ENCODE data around the gene DGCR8. TPM values are rescaled to one million over a fixed set of nuclear protein-coding genes. Genes with fewer than 3 reads are reported as not detected.
A peak's percentile ranks its signal among the peaks of the same experiment; 100 is the strongest.

Gene DGCR8
- polyA plus RNA-seq, 2 of the 4 experiments (the other 2 are of a cell fraction), result 18.1 to 21.3 TPM

GRCh38 chr22:20076627-20077172 is 3.3 kb upstream of the DGCR8 start:
- ATAC-seq (no peak), FAIRE-seq (no peak), DNase-seq (ENCODE audit: low read depth in 1 of 2, low spot score in 1 of 2) (no peak)
- Histone ChIP-seq H3K27ac (no peak overlapping the region), H3K9me3 (no peaks in the 10 kb centered on the region), H3K4me3 (no peak overlapping the region), H3K4me2 (no peak overlapping the region), H3K4me1 (peaks cover 5% of the 10 kb centered on the region; the same call in 2 of the 3 replicates)
- ChIA-PET POLR2A (no interaction called here), CTCF (no interaction called here)
- WGBS (ENCODE audit: missing lambda C conversion rate), result 75% methylated on average over 6 of the region's 6 CpGs
- TF ChIP-seq HES2 (IDR thresholded peaks at IDR 0.05) (no peak), MAZ (IDR thresholded peaks at IDR 0.05; ENCODE audit: borderline replicate concordance, low read depth, low read length) (no peak), MYC (IDR thresholded peaks at IDR 0.05; ENCODE audit: borderline replicate concordance, low read length) (no peak), HMGXB4 (CRISPR knock-in tag; IDR thresholded peaks at IDR 0.05; ENCODE audit: borderline replicate concordance) (no peak), PBX3 (IDR thresholded peaks at IDR 0.05) (no peak), FOSL2 (IDR thresholded peaks at IDR 0.05) (no peak), FOSL2 (CRISPR knock-in tag; IDR thresholded peaks at IDR 0.05) (no peak), CEBPB (IDR thresholded peaks at IDR 0.05) (no peak), MAFK (IDR thresholded peaks at IDR 0.05; ENCODE audit: partially characterized antibody) (no peak), NFE2L2 (conservative IDR thresholded peaks at IDR 0.05; ENCODE audit: low read length) (no peak), RCOR1 (IDR thresholded peaks at IDR 0.05; ENCODE audit: low read depth, low read length) (no peak), HEYL (CRISPR knock-in tag; IDR thresholded peaks at IDR 0.05) (no peak), MAX (IDR thresholded peaks at IDR 0.05) (no peak)

GRCh38 chr22:20080445-20080775 is 369 bp downstream of the DGCR8 start:
- peak overlapping the region; percentile 61 for H3K4me3 ChIP-seq
- CTCF ChIA-PET, result no interaction called here
- peaks cover 16% of the 10 kb centered on the region; the same call in 2 of the 3 replicates for H3K4me1 ChIP-seq
- no peak for TF ChIP-seq CTCF (IDR thresholded peaks at IDR 0.05)
- no peak for TF ChIP-seq MYC (IDR thresholded peaks at IDR 0.05; ENCODE audit: borderline replicate concordance, low read length)
- WGBS (ENCODE audit: missing lambda C conversion rate), result 20% methylated on average over 1 of the region's 34 CpGs
- peak overlapping the region; percentile 96 to 100 for H3K27ac ChIP-seq
- DNase-seq (ENCODE audit: low read depth in 1 of 2, low spot score in 1 of 2) (peak; percentile 36 to 50), FAIRE-seq (no peak), ATAC-seq (peak; percentile 50 to 72)
- POLR2A ChIA-PET, result interaction anchor here (1.0 kb wide), 1 partner anchor 23 kb away, joined by 3 read pairs; no protein-coding TSS in a partner anchor
- H3K9me3 ChIP-seq, result no peaks in the 10 kb centered on the region
- peak overlapping the region; percentile 97 for H3K4me2 ChIP-seq

- no peaks in the 10 kb centered on the region for H3K9me3 ChIP-seq
- peak overlapping the region; percentile 61 for H3K4me3 ChIP-seq
- DNase-seq (ENCODE audit: low read depth in 1 of 2, low spot score in 1 of 2), result peak; percentile 5 to 30
- TF ChIP-seq MAX (IDR thresholded peaks at IDR 0.05) (peak; percentile 49; the same call in 1 of the 2 replicates), MAZ (IDR thresholded peaks at IDR 0.05; ENCODE audit: borderline replicate concordance, low read depth, low read length) (no peak)
- WGBS (ENCODE audit: missing lambda C conversion rate), result 6% methylated on average over 12 of the region's 27 CpGs
- peaks cover 16% of the 10 kb centered on the region; the same call in 2 of the 3 replicates for H3K4me1 ChIP-seq
- H3K27ac ChIP-seq, result peak overlapping the region; percentile 96 to 100
- FAIRE-seq, result no peak
- peak overlapping the region; percentile 97 for H3K4me2 ChIP-seq
- ChIA-PET POLR2A (no interaction called here), CTCF (interaction anchor here (2.5 kb wide), 1 partner anchor 30 kb away, joined by 7 read pairs; no protein-coding TSS in a partner anchor)
- ATAC-seq, result peak; percentile 6 to 9; a peak in 3 of 6 replicates
Observed at GRCh38 chr22:20080776-20081654, 974 bp downstream of the DGCR8 start.

Data from A549 (cell line).